WTC11 (cell line): ENCODE data around the gene CD4. TPM values are rescaled to one million over a fixed set of nuclear protein-coding genes. Genes with fewer than 3 reads are reported as not detected.

Source experiments
- CREB1 ChIP-seq: sonication (generic); formaldehyde crosslinking; IDR thresholded peaks from 2 replicates; pipeline ENCODE4 v1.8.0; 2023; ENCODE audit warnings: mild to moderate bottlenecking, missing genetic modification reagents
- CREM ChIP-seq: sonication (generic); formaldehyde crosslinking; IDR thresholded peaks from 2 replicates; pipeline ENCODE4 v1.8.1; 2022; ENCODE audit warnings: mild to moderate bottlenecking, missing genetic modification reagents, moderate library complexity
- ELF4 ChIP-seq: sonication (generic); formaldehyde crosslinking; IDR thresholded peaks from 2 replicates; pipeline ENCODE4 v1.8.1; 2022; ENCODE audit warnings: low read depth, mild to moderate bottlenecking, moderate library complexity, missing genetic modification reagents
- EMX1 ChIP-seq: fragments of 250-450 bp; sonication (Bioruptor Pico); IDR thresholded peaks from 2 replicates; pipeline ENCODE4 v1.8.0; 2021; ENCODE audit warnings: mild to moderate bottlenecking
- ETV6 ChIP-seq: sonication (generic); formaldehyde crosslinking; IDR thresholded peaks from 2 replicates; pipeline ENCODE4 v1.8.1; 2022; ENCODE audit warnings: mild to moderate bottlenecking, missing genetic modification reagents
- FOXJ3 ChIP-seq: sonication (generic); formaldehyde crosslinking; IDR thresholded peaks from 2 replicates; pipeline ENCODE4 v1.9.0; 2021; ENCODE audit warnings: missing genetic modification reagents, mild to moderate bottlenecking, borderline replicate concordance
- FOXK1 ChIP-seq: sonication (generic); formaldehyde crosslinking; IDR thresholded peaks from 2 replicates; pipeline ENCODE4 v1.8.0; 2022; ENCODE audit warnings: mild to moderate bottlenecking, moderate library complexity, missing genetic modification reagents
- GABPB1 ChIP-seq: sonication (generic); formaldehyde crosslinking; IDR thresholded peaks from 2 replicates; pipeline ENCODE4 v1.8.1; 2023; ENCODE audit warnings: mild to moderate bottlenecking, missing genetic modification reagents
- GRHL2 ChIP-seq: fragments of 250-450 bp; sonication (Bioruptor Pico); IDR thresholded peaks from 2 replicates; pipeline ENCODE4 v1.8.0; 2022; ENCODE audit warnings: mild to moderate bottlenecking, moderate library complexity; ENCODE audit not compliant: insufficient replicate concordance, severe bottlenecking
- HMGA2 ChIP-seq: fragments of 250-450 bp; sonication (Bioruptor Pico); IDR thresholded peaks from 2 replicates; pipeline ENCODE4 v1.4.0; 2021; ENCODE audit warnings: mild to moderate bottlenecking, moderate library complexity
- IRF2 ChIP-seq: sonication (generic); formaldehyde crosslinking; IDR thresholded peaks from 2 replicates; pipeline ENCODE4 v1.8.0; 2022; ENCODE audit warnings: low read depth, missing genetic modification reagents, borderline replicate concordance
- NFATC4 ChIP-seq: fragments of 250-450 bp; sonication (Bioruptor Pico); IDR thresholded peaks from 2 replicates; pipeline ENCODE4 v1.9.0; 2021; ENCODE audit warnings: mild to moderate bottlenecking
- NR3C1 ChIP-seq: sonication (generic); formaldehyde crosslinking; conservative IDR thresholded peaks from 2 replicates; pipeline ENCODE4 v1.8.1; 2023; ENCODE audit warnings: low read depth, mild to moderate bottlenecking, missing genetic modification reagents
- RORB ChIP-seq: fragments of 250-450 bp; sonication (Bioruptor Pico); IDR thresholded peaks from 2 replicates; pipeline ENCODE4 v1.9.0; 2021; ENCODE audit warnings: mild to moderate bottlenecking
- SOX15 ChIP-seq: fragments of 250-450 bp; sonication (Bioruptor Pico); IDR thresholded peaks from 2 replicates; pipeline ENCODE4 v1.9.0; 2021; ENCODE audit warnings: mild to moderate bottlenecking
- TCF7 ChIP-seq: sonication (generic); formaldehyde crosslinking; IDR thresholded peaks from 2 replicates; pipeline ENCODE4 v1.8.0; 2022; ENCODE audit warnings: mild to moderate bottlenecking, low read depth, missing genetic modification reagents, moderate library complexity
- TEAD1 ChIP-seq: sonication (generic); formaldehyde crosslinking; IDR thresholded peaks from 2 replicates; pipeline ENCODE4 v1.8.0; 2022; ENCODE audit warnings: mild to moderate bottlenecking, missing genetic modification reagents
- ZNF121 ChIP-seq: sonication (generic); formaldehyde crosslinking; IDR thresholded peaks from 2 replicates; pipeline ENCODE4 v1.8.0; 2023; ENCODE audit warnings: missing genetic modification reagents
- ZNF138 ChIP-seq: sonication (generic); formaldehyde crosslinking; conservative IDR thresholded peaks from 2 replicates; pipeline ENCODE4 v1.8.1; 2022; ENCODE audit warnings: mild to moderate bottlenecking, moderate library complexity, missing genetic modification reagents
- ZNF416 ChIP-seq: fragments of 250-450 bp; sonication (Bioruptor Pico); IDR thresholded peaks from 2 replicates; pipeline ENCODE4 v1.9.0; 2021; ENCODE audit warnings: mild to moderate bottlenecking, inconsistent platforms
- total RNA-seq: library from RNA; stranded (reverse); gene quantifications from 3 replicates; pipeline ENCODE4 v1.2.3, GENCODE V29; 2021
- TF ChIP-seq, protein P1 (sequence below): sonication (generic); formaldehyde crosslinking; IDR thresholded peaks from 2 replicates; pipeline ENCODE4 v1.8.1; 2022; ENCODE audit warnings: low read depth, mild to moderate bottlenecking, moderate library complexity, missing genetic modification reagents, borderline replicate concordance
- TF ChIP-seq, protein P2 (sequence below): fragments of 250-450 bp; sonication (Bioruptor Pico); conservative IDR thresholded peaks from 2 replicates; pipeline ENCODE4 v1.9.0; 2021; ENCODE audit warnings: mild to moderate bottlenecking
- TF ChIP-seq, protein P3 (sequence below): sonication (generic); formaldehyde crosslinking; conservative IDR thresholded peaks from 2 replicates; pipeline ENCODE4 v1.8.1; 2022; ENCODE audit warnings: mild to moderate bottlenecking, missing genetic modification reagents
- TF ChIP-seq, protein P4 (sequence below): sonication (generic); formaldehyde crosslinking; IDR thresholded peaks from 2 replicates; pipeline ENCODE4 v1.8.0; 2022; ENCODE audit warnings: mild to moderate bottlenecking, missing genetic modification reagents
- TF ChIP-seq, protein P5 (sequence below): sonication (generic); formaldehyde crosslinking; IDR thresholded peaks from 2 replicates; pipeline ENCODE4 v1.8.0; 2023; ENCODE audit warnings: missing genetic modification reagents
- TF ChIP-seq, protein P6 (sequence below): sonication (generic); formaldehyde crosslinking; IDR thresholded peaks from 2 replicates; pipeline ENCODE4 v1.8.0; 2022; ENCODE audit warnings: missing genetic modification reagents
- TF ChIP-seq, protein P7 (sequence below): sonication (generic); formaldehyde crosslinking; IDR thresholded peaks from 2 replicates; pipeline ENCODE4 v1.8.1; 2023; ENCODE audit warnings: mild to moderate bottlenecking, missing genetic modification reagents, moderate library complexity
- TF ChIP-seq, protein P8 (sequence below): fragments of 250-450 bp; sonication (Bioruptor Pico); IDR thresholded peaks from 2 replicates; pipeline ENCODE4 v2.1.2; 2022; ENCODE audit warnings: mild to moderate bottlenecking, moderate library complexity
- TF ChIP-seq, protein P9 (sequence below): fragments of 250-450 bp; sonication (Bioruptor Pico); IDR thresholded peaks from 2 replicates; pipeline ENCODE4 v1.9.0; 2021; ENCODE audit warnings: moderate library complexity, mild to moderate bottlenecking, inconsistent platforms, borderline replicate concordance

The CD4 gene
- total RNA-seq, 1 experiment from 2014 or later, result 2.5 TPM

DNA sequence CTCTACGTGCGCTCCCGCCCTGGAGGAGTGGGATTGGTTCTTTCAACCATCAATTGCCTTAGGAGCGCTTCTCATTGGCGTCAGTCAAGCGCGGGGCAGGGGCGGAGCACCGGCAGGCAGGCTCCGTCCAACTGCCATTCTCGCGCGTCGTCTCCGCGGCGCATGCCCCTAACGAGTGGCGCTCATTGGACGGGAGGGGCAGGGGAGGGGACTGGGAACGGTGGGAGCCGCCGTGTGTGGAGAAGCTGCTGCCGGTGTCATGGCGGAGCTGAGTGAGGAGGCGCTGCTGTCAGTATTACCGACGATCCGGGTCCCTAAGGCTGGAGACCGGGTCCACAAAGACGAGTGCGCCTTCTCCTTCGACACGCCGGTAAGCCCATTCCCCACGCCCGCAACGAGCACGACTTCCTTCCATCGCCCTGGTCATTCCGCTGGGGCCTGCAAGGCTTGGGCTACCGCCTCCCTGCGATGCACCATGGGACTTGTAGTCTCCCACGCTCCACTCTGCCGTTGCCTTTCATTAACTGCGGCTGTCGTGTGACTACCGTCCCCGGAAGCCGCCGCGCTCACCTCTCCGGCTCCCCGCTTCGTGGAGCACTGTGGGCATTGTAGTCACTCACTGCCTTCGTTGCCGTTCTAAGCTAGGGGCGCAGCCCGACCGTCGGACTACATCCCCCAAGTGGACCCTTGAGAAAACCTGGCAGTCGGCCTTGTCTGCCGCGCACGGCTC, 62.8 kb downstream of the CD4 start, which contains the start of gene USP5 (continued):
- TF ChIP-seq, protein P1, sequence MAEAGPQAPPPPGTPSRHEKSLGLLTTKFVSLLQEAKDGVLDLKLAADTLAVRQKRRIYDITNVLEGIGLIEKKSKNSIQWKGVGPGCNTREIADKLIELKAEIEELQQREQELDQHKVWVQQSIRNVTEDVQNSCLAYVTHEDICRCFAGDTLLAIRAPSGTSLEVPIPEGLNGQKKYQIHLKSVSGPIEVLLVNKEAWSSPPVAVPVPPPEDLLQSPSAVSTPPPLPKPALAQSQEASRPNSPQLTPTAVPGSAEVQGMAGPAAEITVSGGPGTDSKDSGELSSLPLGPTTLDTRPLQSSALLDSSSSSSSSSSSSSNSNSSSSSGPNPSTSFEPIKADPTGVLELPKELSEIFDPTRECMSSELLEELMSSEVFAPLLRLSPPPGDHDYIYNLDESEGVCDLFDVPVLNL, result no peak
- TF ChIP-seq TCF7 (no peak), SOX15 (no peak), CREB1 (no peak), GRHL2 (CRISPR knock-in tag) (no peak), ZNF138 (CRISPR knock-in tag) (no peak), FOXK1 (CRISPR knock-in tag) (0 out of 2 replicates have a peak, but pooled peaks have one; percentile 12), CREM (CRISPR knock-in tag) (no peak; the same call in 1 of the 2 replicates), TEAD1 (no peak), NFATC4 (CRISPR knock-in tag) (no peak), ELF4 (no peak), IRF2 (CRISPR knock-in tag) (no peak), HMGA2 (CRISPR knock-in tag) (no peak), FOXJ3 (no peak), RORB (CRISPR knock-in tag) (no peak), ZNF121 (no peak), ZNF416 (CRISPR knock-in tag) (no peak), ETV6 (no peak), EMX1 (CRISPR knock-in tag) (0 out of 2 replicates have a peak, but pooled peaks have one; percentile 67), GABPB1 (CRISPR knock-in tag) (peak; percentile 67), NR3C1 (no peak)
- TF ChIP-seq, protein P2, sequence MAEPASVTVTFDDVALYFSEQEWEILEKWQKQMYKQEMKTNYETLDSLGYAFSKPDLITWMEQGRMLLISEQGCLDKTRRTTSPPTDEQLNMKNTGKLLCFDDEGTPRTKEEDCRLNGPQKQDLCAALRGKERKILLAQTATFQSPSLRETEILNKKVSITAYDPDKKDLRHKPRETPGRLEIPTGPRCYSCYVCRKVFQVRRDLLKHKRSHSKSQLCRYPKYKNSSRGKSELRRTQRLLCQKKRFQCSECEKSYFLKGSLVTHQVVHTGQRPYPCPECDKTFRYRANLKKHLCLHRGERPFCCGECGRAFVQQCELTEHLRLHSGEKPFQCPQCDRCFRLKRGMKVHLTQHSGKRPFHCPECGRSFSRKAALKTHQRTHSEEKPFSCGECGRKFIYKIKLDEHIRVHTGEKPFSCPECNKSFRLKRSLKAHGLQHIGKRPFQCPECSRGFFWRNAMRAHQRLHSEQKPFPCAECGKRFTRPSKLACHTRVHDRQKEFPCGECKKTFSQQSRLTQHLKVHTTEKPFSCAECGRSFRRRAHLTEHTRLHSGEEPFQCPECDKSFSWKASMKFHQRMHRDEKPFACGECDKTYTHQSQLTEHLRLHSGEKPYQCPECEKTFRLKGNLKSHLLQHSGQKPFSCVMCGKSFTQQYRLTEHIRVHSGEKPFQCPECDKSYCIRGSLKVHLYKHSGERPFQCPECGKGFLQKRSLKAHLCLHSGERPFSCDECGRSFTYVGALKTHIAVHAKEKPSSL (CRISPR knock-in tag), result no peak
- TF ChIP-seq, protein P3, sequence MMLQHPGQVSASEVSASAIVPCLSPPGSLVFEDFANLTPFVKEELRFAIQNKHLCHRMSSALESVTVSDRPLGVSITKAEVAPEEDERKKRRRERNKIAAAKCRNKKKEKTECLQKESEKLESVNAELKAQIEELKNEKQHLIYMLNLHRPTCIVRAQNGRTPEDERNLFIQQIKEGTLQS (CRISPR knock-in tag), result no peak
- TF ChIP-seq, protein P4, sequence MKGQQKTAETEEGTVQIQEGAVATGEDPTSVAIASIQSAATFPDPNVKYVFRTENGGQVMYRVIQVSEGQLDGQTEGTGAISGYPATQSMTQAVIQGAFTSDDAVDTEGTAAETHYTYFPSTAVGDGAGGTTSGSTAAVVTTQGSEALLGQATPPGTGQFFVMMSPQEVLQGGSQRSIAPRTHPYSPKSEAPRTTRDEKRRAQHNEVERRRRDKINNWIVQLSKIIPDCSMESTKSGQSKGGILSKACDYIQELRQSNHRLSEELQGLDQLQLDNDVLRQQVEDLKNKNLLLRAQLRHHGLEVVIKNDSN (CRISPR knock-in tag), result peak; percentile 73
- TF ChIP-seq, protein P5, sequence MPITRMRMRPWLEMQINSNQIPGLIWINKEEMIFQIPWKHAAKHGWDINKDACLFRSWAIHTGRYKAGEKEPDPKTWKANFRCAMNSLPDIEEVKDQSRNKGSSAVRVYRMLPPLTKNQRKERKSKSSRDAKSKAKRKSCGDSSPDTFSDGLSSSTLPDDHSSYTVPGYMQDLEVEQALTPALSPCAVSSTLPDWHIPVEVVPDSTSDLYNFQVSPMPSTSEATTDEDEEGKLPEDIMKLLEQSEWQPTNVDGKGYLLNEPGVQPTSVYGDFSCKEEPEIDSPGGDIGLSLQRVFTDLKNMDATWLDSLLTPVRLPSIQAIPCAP (CRISPR knock-in tag), result no peak
- TF ChIP-seq, protein P6, sequence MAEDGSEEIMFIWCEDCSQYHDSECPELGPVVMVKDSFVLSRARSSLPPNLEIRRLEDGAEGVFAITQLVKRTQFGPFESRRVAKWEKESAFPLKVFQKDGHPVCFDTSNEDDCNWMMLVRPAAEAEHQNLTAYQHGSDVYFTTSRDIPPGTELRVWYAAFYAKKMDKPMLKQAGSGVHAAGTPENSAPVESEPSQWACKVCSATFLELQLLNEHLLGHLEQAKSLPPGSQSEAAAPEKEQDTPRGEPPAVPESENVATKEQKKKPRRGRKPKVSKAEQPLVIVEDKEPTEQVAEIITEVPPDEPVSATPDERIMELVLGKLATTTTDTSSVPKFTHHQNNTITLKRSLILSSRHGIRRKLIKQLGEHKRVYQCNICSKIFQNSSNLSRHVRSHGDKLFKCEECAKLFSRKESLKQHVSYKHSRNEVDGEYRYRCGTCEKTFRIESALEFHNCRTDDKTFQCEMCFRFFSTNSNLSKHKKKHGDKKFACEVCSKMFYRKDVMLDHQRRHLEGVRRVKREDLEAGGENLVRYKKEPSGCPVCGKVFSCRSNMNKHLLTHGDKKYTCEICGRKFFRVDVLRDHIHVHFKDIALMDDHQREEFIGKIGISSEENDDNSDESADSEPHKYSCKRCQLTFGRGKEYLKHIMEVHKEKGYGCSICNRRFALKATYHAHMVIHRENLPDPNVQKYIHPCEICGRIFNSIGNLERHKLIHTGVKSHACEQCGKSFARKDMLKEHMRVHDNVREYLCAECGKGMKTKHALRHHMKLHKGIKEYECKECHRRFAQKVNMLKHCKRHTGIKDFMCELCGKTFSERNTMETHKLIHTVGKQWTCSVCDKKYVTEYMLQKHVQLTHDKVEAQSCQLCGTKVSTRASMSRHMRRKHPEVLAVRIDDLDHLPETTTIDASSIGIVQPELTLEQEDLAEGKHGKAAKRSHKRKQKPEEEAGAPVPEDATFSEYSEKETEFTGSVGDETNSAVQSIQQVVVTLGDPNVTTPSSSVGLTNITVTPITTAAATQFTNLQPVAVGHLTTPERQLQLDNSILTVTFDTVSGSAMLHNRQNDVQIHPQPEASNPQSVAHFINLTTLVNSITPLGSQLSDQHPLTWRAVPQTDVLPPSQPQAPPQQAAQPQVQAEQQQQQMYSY (CRISPR knock-in tag), result no peak
- TF ChIP-seq, protein P7, sequence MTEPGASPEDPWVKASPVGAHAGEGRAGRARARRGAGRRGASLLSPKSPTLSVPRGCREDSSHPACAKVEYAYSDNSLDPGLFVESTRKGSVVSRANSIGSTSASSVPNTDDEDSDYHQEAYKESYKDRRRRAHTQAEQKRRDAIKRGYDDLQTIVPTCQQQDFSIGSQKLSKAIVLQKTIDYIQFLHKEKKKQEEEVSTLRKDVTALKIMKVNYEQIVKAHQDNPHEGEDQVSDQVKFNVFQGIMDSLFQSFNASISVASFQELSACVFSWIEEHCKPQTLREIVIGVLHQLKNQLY (CRISPR knock-in tag), result no peak
- TF ChIP-seq, protein P8, sequence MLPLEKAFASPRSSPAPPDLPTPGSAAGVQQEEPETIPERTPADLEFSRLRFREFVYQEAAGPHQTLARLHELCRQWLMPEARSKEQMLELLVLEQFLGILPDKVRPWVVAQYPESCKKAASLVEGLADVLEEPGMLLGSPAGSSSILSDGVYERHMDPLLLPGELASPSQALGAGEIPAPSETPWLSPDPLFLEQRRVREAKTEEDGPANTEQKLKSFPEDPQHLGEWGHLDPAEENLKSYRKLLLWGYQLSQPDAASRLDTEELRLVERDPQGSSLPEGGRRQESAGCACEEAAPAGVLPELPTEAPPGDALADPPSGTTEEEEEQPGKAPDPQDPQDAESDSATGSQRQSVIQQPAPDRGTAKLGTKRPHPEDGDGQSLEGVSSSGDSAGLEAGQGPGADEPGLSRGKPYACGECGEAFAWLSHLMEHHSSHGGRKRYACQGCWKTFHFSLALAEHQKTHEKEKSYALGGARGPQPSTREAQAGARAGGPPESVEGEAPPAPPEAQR, result 0 out of 2 replicates have a peak, but pooled peaks have one; percentile 60
- TF ChIP-seq, protein P9, sequence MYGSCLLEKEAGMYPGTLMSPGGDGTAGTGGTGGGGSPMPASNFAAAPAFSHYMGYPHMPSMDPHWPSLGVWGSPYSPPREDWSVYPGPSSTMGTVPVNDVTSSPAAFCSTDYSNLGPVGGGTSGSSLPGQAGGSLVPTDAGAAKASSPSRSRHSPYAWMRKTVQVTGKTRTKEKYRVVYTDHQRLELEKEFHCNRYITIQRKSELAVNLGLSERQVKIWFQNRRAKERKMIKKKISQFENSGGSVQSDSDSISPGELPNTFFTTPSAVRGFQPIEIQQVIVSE (CRISPR knock-in tag), result no peak
